Vagina (tissue), 2 donors: ENCODE results near the gene ADD3.

Experiments used
- POLR2A ChIP-seq, 2 donors: fragments of 450-650 bp; IDR thresholded peaks; one replicate each; pipeline ENCODE4 v1.6.1; 2017; ENCODE audit warnings: antibody characterized with exemption in 2 of 2, mild to moderate bottlenecking in 2 of 2, moderate library complexity in 2 of 2
- POLR2AphosphoS5 ChIP-seq, 2 donors: sonication (generic); formaldehyde crosslinking; IDR thresholded peaks; one replicate each; pipeline ENCODE4 v1.9.0; 2017; ENCODE audit warnings: antibody characterized with exemption in 2 of 2, mild to moderate bottlenecking in 2 of 2, low read depth in 1 of 2; ENCODE audit not compliant: insufficient read depth in 1 of 2
- TF ChIP-seq, protein P1 (sequence below), 3 experiments: fragments of 450-650 bp in 2 of 3; fragments of 200-600 bp in 1 of 3; sonication (generic) in 1 of 3; IDR thresholded peaks; one replicate each; pipeline ENCODE4 v1.5.1; 2017 to 2019; ENCODE audit warnings: antibody characterized with exemption in 3 of 3, mild to moderate bottlenecking in 2 of 3, moderate library complexity in 2 of 3

DNA sequence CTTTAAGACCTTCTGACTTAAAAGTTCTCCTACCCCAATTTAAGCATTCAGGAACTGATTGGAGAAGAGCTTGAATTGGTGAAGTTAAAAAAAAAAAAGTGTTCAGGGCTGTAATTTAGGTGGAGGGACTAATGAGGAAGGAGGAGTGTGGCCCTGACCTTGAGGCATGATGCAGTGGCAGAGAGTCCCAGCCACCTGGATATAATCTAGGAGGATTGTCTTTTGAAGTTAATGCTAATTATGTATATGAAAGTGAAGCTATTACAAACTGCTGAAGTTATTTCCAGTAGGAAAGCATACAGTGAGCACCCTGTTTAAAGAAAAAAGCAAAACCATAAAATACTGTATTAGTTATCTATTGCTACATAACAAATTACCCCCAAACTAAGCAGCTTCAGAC is 31.5 kb downstream of the ADD3 start:
- TF ChIP-seq, protein P1, sequence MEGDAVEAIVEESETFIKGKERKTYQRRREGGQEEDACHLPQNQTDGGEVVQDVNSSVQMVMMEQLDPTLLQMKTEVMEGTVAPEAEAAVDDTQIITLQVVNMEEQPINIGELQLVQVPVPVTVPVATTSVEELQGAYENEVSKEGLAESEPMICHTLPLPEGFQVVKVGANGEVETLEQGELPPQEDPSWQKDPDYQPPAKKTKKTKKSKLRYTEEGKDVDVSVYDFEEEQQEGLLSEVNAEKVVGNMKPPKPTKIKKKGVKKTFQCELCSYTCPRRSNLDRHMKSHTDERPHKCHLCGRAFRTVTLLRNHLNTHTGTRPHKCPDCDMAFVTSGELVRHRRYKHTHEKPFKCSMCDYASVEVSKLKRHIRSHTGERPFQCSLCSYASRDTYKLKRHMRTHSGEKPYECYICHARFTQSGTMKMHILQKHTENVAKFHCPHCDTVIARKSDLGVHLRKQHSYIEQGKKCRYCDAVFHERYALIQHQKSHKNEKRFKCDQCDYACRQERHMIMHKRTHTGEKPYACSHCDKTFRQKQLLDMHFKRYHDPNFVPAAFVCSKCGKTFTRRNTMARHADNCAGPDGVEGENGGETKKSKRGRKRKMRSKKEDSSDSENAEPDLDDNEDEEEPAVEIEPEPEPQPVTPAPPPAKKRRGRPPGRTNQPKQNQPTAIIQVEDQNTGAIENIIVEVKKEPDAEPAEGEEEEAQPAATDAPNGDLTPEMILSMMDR (IDR thresholded peaks at IDR 0.05): no peak
- TF ChIP-seq POLR2A (IDR thresholded peaks at IDR 0.05) (no peak), POLR2AphosphoS5 (IDR thresholded peaks at IDR 0.05; ENCODE audit: insufficient read depth in 1 of 2, low read depth in 1 of 2) (no peak)
